ENCODE data around the gene CEP112.

GRCh38 chr17:65609749-65610148 lies 582.2 kb downstream of the CEP112 start:
- TF ChIP-seq POLR2A (IDR thresholded peaks at IDR 0.05; ENCODE audit: extremely low read depth, insufficient read length) (no peak), MAX (IDR thresholded peaks at IDR 0.05; ENCODE audit: low read depth, low read length) (no peak), CTCF (IDR thresholded peaks at IDR 0.05; ENCODE audit: low read depth, low read length) (no peak)

All from NB4 (cell line).